ENCODE results near the gene SUGCT.

GRCh38 chr7:40760293-40760964 lies 625.6 kb downstream of the SUGCT start:
- no peak for TF ChIP-seq POLR2A (IDR thresholded peaks at IDR 0.05; ENCODE audit: low read depth)
- TF ChIP-seq CTCF (IDR thresholded peaks at IDR 0.05) = no peak
- no peak for TF ChIP-seq EP300 (IDR thresholded peaks at IDR 0.05)

Measured in esophagus muscularis mucosa (tissue), 4 donors.